ENCODE data around the gene EXOC3L4.

Gene EXOC3L4

GRCh38 chr14:103105580-103106150, 11.1 kb downstream of the EXOC3L4 start:
- DNase-seq, result no peak
- Histone ChIP-seq H3K4me3 (ENCODE audit: insufficient read depth, low read depth, low read length, poor library complexity, severe bottlenecking) (no peak overlapping the region), H3K36me3 (ENCODE audit: control insufficient read depth, insufficient read depth, low read length) (no peaks in the 10 kb centered on the region), H3K4me1 (ENCODE audit: control insufficient read depth, insufficient read depth, low read length, poor library complexity, severe bottlenecking) (peaks cover 9% of the 10 kb centered on the region), H3K27ac (ENCODE audit: insufficient read depth, low read length, poor library complexity, severe bottlenecking) (no peak overlapping the region), H3K27me3 (replicated peaks; ENCODE audit: control insufficient read depth, insufficient read depth, low read length, poor library complexity, severe bottlenecking) (peaks cover 26% of the 10 kb centered on the region), H3K9me3 (ENCODE audit: control insufficient read depth, low read length) (no peaks in the 10 kb centered on the region)

DNA sequence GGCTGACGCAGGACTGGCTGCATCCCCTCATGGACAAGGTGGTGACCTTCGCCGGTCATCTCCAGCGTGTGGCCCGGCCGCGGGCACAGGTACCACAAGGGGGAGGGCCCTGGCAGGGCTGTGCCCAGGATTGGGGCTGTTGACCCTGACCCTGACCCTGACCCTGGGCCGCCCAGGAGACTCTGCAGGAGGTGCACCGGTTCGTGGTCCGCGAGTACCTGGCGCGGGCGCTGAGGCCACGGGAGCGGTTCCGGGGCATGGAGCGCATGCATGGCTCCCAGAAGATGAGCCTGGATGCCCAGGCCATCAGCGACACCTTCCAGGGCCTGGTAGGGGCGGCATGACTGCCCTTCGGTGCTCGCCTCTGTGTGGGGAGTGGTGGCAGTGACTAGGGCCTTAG, 12.9 kb downstream of the EXOC3L4 start:
- no peaks in the 10 kb centered on the region for H3K9me3 ChIP-seq (ENCODE audit: control insufficient read depth, low read length)
- no peak overlapping the region for H3K27ac ChIP-seq (ENCODE audit: insufficient read depth, low read length, poor library complexity, severe bottlenecking)
- peaks cover 9% of the 10 kb centered on the region for H3K4me1 ChIP-seq (ENCODE audit: control insufficient read depth, insufficient read depth, low read length, poor library complexity, severe bottlenecking)
- H3K27me3 ChIP-seq (replicated peaks; ENCODE audit: control insufficient read depth, insufficient read depth, low read length, poor library complexity, severe bottlenecking), result peaks cover 23% of the 10 kb centered on the region
- no peak overlapping the region for H3K4me3 ChIP-seq (ENCODE audit: insufficient read depth, low read depth, low read length, poor library complexity, severe bottlenecking)
- no peaks in the 10 kb centered on the region for H3K36me3 ChIP-seq (ENCODE audit: control insufficient read depth, insufficient read depth, low read length)
- no peak for DNase-seq

- H3K4me3 ChIP-seq (ENCODE audit: insufficient read depth, low read depth, low read length, poor library complexity, severe bottlenecking), result no peak overlapping the region
- no peak for DNase-seq
- H3K27ac ChIP-seq (ENCODE audit: insufficient read depth, low read length, poor library complexity, severe bottlenecking), result no peak overlapping the region
- H3K4me1 ChIP-seq (ENCODE audit: control insufficient read depth, insufficient read depth, low read length, poor library complexity, severe bottlenecking), result peaks cover 9% of the 10 kb centered on the region
- peaks cover 19% of the 10 kb centered on the region for H3K27me3 ChIP-seq (replicated peaks; ENCODE audit: control insufficient read depth, insufficient read depth, low read length, poor library complexity, severe bottlenecking)
- no peaks in the 10 kb centered on the region for H3K36me3 ChIP-seq (ENCODE audit: control insufficient read depth, insufficient read depth, low read length)
- no peaks in the 10 kb centered on the region for H3K9me3 ChIP-seq (ENCODE audit: control insufficient read depth, low read length)
Measured at GRCh38 chr14:103107941-103108748, 13.6 kb downstream of the EXOC3L4 start.

GRCh38 chr14:103108749-103109207, 14.3 kb downstream of the EXOC3L4 start:
- no peaks in the 10 kb centered on the region for H3K9me3 ChIP-seq (ENCODE audit: control insufficient read depth, low read length)
- no peak overlapping the region for H3K4me3 ChIP-seq (ENCODE audit: insufficient read depth, low read depth, low read length, poor library complexity, severe bottlenecking)
- peaks cover 15% of the 10 kb centered on the region for H3K27me3 ChIP-seq (replicated peaks; ENCODE audit: control insufficient read depth, insufficient read depth, low read length, poor library complexity, severe bottlenecking)
- peaks cover 9% of the 10 kb centered on the region for H3K4me1 ChIP-seq (ENCODE audit: control insufficient read depth, insufficient read depth, low read length, poor library complexity, severe bottlenecking)
- H3K36me3 ChIP-seq (ENCODE audit: control insufficient read depth, insufficient read depth, low read length), result no peaks in the 10 kb centered on the region
- no peak overlapping the region for H3K27ac ChIP-seq (ENCODE audit: insufficient read depth, low read length, poor library complexity, severe bottlenecking)
- no peak for DNase-seq

DNA sequence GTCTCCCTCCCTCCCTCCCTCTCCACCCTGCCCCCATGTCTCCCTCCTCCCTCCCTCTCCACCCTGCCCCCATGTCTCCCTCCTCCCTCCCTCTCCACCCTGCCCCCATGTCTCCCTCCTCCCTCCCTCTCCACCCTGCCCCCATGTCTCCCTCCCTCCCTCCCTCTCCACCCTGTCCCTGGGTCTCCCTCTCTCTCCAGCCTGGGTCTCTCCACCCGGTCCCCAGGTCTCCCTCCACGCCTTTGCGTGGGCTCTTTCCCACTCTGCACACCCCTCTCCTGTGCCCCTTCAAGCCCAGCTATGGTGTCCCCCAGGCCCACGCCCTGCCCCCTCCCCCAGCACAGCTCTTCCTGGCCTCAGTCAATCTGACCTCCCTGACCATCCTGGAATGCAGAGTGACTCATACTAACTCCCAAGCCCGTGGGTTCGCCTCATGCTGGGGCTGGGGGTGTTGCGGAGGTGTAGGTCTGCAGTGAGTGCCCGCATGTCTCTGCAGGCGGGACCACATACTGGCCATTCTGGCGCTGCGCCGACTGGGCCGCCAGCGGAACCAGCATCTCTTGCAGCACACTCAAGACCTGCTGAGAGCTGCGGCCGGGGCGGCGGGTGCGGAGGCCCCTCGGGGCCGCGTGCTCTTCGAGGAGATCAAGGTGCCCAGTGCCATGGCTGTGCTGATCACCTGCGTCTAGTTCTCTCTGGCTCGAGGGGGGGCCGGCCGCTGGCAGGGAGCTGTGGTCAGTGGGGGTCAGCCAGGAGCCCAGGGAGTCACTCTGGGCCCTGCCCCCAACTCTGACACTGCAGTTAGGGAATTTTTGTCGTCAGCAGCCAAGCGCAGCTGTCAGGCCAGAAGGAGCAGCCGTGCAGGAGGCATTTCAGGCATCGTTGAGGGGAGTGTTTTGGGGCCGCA, 15.3 kb downstream of the EXOC3L4 start:
- Histone ChIP-seq H3K36me3 (ENCODE audit: control insufficient read depth, insufficient read depth, low read length) (no peaks in the 10 kb centered on the region), H3K27ac (ENCODE audit: insufficient read depth, low read length, poor library complexity, severe bottlenecking) (no peak overlapping the region), H3K4me3 (ENCODE audit: insufficient read depth, low read depth, low read length, poor library complexity, severe bottlenecking) (no peak overlapping the region), H3K27me3 (replicated peaks; ENCODE audit: control insufficient read depth, insufficient read depth, low read length, poor library complexity, severe bottlenecking) (peaks cover 5% of the 10 kb centered on the region), H3K9me3 (ENCODE audit: control insufficient read depth, low read length) (no peaks in the 10 kb centered on the region), H3K4me1 (ENCODE audit: control insufficient read depth, insufficient read depth, low read length, poor library complexity, severe bottlenecking) (peaks cover 4% of the 10 kb centered on the region)
- DNase-seq, result no peak

DNA sequence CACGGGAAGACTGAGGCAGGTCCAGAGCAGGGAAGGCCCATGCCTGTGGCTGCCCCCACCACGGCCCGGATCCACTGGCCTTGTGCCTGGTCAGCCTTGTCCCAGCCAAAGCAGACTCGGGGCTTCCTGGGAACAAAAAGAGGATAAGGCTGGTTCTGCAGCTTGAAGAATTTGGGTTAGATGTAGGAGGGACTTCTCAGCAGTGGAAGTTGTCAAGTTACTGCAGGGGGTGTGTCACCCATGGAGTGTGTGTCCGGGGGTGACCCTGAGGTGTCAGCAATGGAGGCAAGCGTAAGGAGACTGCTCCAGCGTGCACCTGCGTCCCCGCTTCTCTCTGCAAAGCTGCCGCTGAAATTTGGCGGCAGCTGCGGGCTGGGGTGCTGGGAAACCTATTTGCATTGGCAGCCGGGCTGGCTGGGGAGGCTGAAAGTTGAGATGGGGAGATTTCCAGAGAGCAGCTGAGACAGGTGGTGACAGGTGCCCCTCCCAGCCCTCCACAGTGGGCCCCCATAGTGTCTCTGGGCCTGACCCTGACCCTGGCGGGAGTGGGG, 16.2 kb downstream of the EXOC3L4 start:
- H3K4me1 ChIP-seq (ENCODE audit: control insufficient read depth, insufficient read depth, low read length, poor library complexity, severe bottlenecking), result no peaks in the 10 kb centered on the region
- no peak overlapping the region for H3K4me3 ChIP-seq (ENCODE audit: insufficient read depth, low read depth, low read length, poor library complexity, severe bottlenecking)
- H3K9me3 ChIP-seq (ENCODE audit: control insufficient read depth, low read length), result no peaks in the 10 kb centered on the region
- no peak for DNase-seq
- no peak overlapping the region for H3K27ac ChIP-seq (ENCODE audit: insufficient read depth, low read length, poor library complexity, severe bottlenecking)
- no peaks in the 10 kb centered on the region for H3K27me3 ChIP-seq (replicated peaks; ENCODE audit: control insufficient read depth, insufficient read depth, low read length, poor library complexity, severe bottlenecking)
- no peaks in the 10 kb centered on the region for H3K36me3 ChIP-seq (ENCODE audit: control insufficient read depth, insufficient read depth, low read length)

DNA sequence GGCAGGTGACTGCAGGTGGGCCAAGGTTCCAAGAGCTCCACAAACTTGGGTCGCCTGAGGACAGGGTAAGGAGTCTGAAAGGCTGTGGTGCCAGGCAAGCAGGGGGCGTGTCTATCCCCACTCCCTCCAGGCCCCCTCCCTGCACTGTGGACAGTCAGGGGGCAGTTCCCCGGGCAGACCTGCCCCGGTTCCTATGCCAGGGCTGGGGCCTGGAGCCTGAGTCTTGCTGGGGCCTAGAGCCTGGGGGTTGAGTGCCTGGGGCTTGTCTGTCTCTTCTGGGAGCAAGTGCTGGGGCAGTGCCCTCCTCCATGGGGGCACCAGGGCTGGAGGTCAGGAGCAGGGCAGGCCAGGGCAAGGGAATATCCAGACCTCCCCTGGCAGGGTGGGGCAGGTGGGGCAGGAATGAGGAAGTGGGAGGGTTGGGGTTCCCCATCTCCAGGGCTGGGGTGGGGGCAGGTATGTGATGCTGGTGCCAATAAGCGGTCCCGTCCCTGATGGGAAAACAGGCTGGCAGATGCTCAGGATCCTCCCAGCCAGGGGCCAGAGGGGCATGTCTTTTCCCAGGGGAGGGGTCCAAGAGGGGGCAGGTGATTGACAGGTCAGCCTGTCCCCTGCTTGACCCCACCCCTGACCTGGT, 16.8 kb downstream of the EXOC3L4 start:
- no peaks in the 10 kb centered on the region for H3K27me3 ChIP-seq (replicated peaks; ENCODE audit: control insufficient read depth, insufficient read depth, low read length, poor library complexity, severe bottlenecking)
- no peaks in the 10 kb centered on the region for H3K4me1 ChIP-seq (ENCODE audit: control insufficient read depth, insufficient read depth, low read length, poor library complexity, severe bottlenecking)
- DNase-seq, result no peak
- H3K27ac ChIP-seq (ENCODE audit: insufficient read depth, low read length, poor library complexity, severe bottlenecking), result no peak overlapping the region
- no peak overlapping the region for H3K4me3 ChIP-seq (ENCODE audit: insufficient read depth, low read depth, low read length, poor library complexity, severe bottlenecking)
- H3K36me3 ChIP-seq (ENCODE audit: control insufficient read depth, insufficient read depth, low read length), result no peaks in the 10 kb centered on the region
- no peaks in the 10 kb centered on the region for H3K9me3 ChIP-seq (ENCODE audit: control insufficient read depth, low read length)

- no peaks in the 10 kb centered on the region for H3K9me3 ChIP-seq (ENCODE audit: control insufficient read depth, low read length)
- H3K4me1 ChIP-seq (ENCODE audit: control insufficient read depth, insufficient read depth, low read length, poor library complexity, severe bottlenecking), result no peaks in the 10 kb centered on the region
- no peaks in the 10 kb centered on the region for H3K36me3 ChIP-seq (ENCODE audit: control insufficient read depth, insufficient read depth, low read length)
- H3K27me3 ChIP-seq (replicated peaks; ENCODE audit: control insufficient read depth, insufficient read depth, low read length, poor library complexity, severe bottlenecking), result no peaks in the 10 kb centered on the region
- no peak for DNase-seq
- H3K27ac ChIP-seq (ENCODE audit: insufficient read depth, low read length, poor library complexity, severe bottlenecking), result no peak overlapping the region
- H3K4me3 ChIP-seq (ENCODE audit: insufficient read depth, low read depth, low read length, poor library complexity, severe bottlenecking), result no peak overlapping the region
Measured at GRCh38 chr14:103112400-103113243, 18.1 kb downstream of the EXOC3L4 start.

- Histone ChIP-seq H3K4me1 (ENCODE audit: control insufficient read depth, insufficient read depth, low read length, poor library complexity, severe bottlenecking) (no peaks in the 10 kb centered on the region), H3K27me3 (replicated peaks; ENCODE audit: control insufficient read depth, insufficient read depth, low read length, poor library complexity, severe bottlenecking) (no peaks in the 10 kb centered on the region), H3K27ac (ENCODE audit: insufficient read depth, low read length, poor library complexity, severe bottlenecking) (no peak overlapping the region), H3K4me3 (ENCODE audit: insufficient read depth, low read depth, low read length, poor library complexity, severe bottlenecking) (no peak overlapping the region), H3K36me3 (ENCODE audit: control insufficient read depth, insufficient read depth, low read length) (no peaks in the 10 kb centered on the region), H3K9me3 (ENCODE audit: control insufficient read depth, low read length) (no peaks in the 10 kb centered on the region)
- no peak for DNase-seq
Measured at GRCh38 chr14:103113303-103113702, 18.8 kb downstream of the EXOC3L4 start.
